T-cell (primary cell): Measurements from ENCODE around the gene TPP2. TPM values are rescaled to one million over a fixed set of nuclear protein-coding genes. Genes with fewer than 3 reads are reported as not detected.
A peak's percentile ranks its signal among the peaks of the same experiment; 100 is the strongest.

ENCODE experiments used
- ATAC-seq, 4 experiments: fragments of 200-7000 bp in 3 of 4; fragments of 150-1000 bp in 1 of 4; cut with Tn5 transposase; replicated peaks in 1 of 4; 1 replicate in 3 of 4; 2 replicates in 1 of 4; pipeline ENCODE4 v1.10.0; 2021; ENCODE audit warnings: moderate library complexity in 3 of 4, mild to moderate bottlenecking in 2 of 4, moderate number of reproducible peaks in 1 of 4
- CTCF ChIA-PET, 2 donors: fragments of 300-600 bp; sonication (Branson Sonifier 250); formaldehyde crosslinking; loops; one replicate each; lab custom pipeline; 2022; ENCODE audit warnings: antibody characterized with exemption in 2 of 2; lab: Charles Lee
- POLR2A ChIA-PET, 2 donors: fragments of 300-600 bp; sonication (Branson Sonifier 250); formaldehyde crosslinking; loops; one replicate each; lab custom pipeline; 2022; ENCODE audit warnings: antibody characterized with exemption in 2 of 2; lab: Charles Lee
- DNase-seq, 35 experiments: peaks; one replicate each; pipeline versions ENCODE4 v3.0.0 to v3.0.0-alpha.2; 2013 to 2023
- H3K27ac ChIP-seq: one replicate; pipeline ENCODE4 v1.5.1; 2013; ENCODE audit warnings: low read length
- H3K27me3 ChIP-seq, 2 experiments: replicated peaks in 1 of 2; 1 replicate in 1 of 2; 2 replicates in 1 of 2; pipeline versions ENCODE4 v1.6.1 to v1.7.0; 2013; ENCODE audit warnings: low read length in 1 of 2, mixed read lengths in 1 of 2; ENCODE audit not compliant: control insufficient read depth in 2 of 2, insufficient read depth in 2 of 2; ENCODE audit errors: extremely low read depth in 1 of 2
- H3K36me3 ChIP-seq, 2 donors: 1 replicate in 1 of 2; 2 replicates in 1 of 2; pipeline versions ENCODE4 v1.6.1 to v1.7.0; 2013; ENCODE audit warnings: low read length in 1 of 2; ENCODE audit not compliant: control insufficient read depth in 2 of 2, insufficient read depth in 1 of 2; ENCODE audit errors: extremely low read depth in 1 of 2
- H3K4me1 ChIP-seq, 2 experiments: 1 replicate in 1 of 2; 2 replicates in 1 of 2; pipeline versions ENCODE4 v1.6.1 to v1.7.0; 2013; ENCODE audit warnings: low read length in 2 of 2, mixed read lengths in 1 of 2; ENCODE audit not compliant: insufficient read depth in 2 of 2, control insufficient read depth in 1 of 2; ENCODE audit errors: extremely low read depth in 1 of 2
- H3K4me3 ChIP-seq, 2 donors: 1 replicate in 1 of 2; 2 replicates in 1 of 2; pipeline versions ENCODE4 v1.5.1 to v1.7.0; 2013; ENCODE audit warnings: mild to moderate bottlenecking in 2 of 2, low read length in 1 of 2, moderate library complexity in 1 of 2; ENCODE audit not compliant: control insufficient read depth in 1 of 2; ENCODE audit errors: extremely low read depth in 1 of 2
- H3K9me3 ChIP-seq: 2 replicates; pipeline ENCODE4 v1.7.0; 2013
- H3K27ac Mint-ChIP-seq, 2 donors: one replicate each; pipeline ENCODE4 v1.8.0; 2020 to 2021; ENCODE audit warnings: mild to moderate bottlenecking in 2 of 2, mixed read lengths in 2 of 2
- H3K27me3 Mint-ChIP-seq, 2 donors: one replicate each; pipeline ENCODE4 v1.8.0; 2021 to 2022; ENCODE audit warnings: mixed read lengths in 2 of 2
- H3K36me3 Mint-ChIP-seq: one replicate; pipeline ENCODE4 v1.8.0; 2021; ENCODE audit warnings: mixed read lengths
- H3K4me1 Mint-ChIP-seq, 3 donors: one replicate each; pipeline ENCODE4 v1.8.0; 2020 to 2022; ENCODE audit warnings: mixed read lengths in 3 of 3, mild to moderate bottlenecking in 1 of 3
- H3K4me3 Mint-ChIP-seq, 3 donors: one replicate each; pipeline ENCODE4 v1.8.0; 2020 to 2022; ENCODE audit warnings: mild to moderate bottlenecking in 3 of 3, mixed read lengths in 3 of 3, moderate library complexity in 3 of 3
- H3K9me3 Mint-ChIP-seq, 3 donors: one replicate each; pipeline ENCODE4 v1.8.0; 2020 to 2022; ENCODE audit warnings: mixed read lengths in 3 of 3
- WGBS: methylation state at CpG from one replicate; pipeline ENCODE4 v1.1.5; 2013; ENCODE audit warnings: missing lambda C conversion rate; ENCODE audit not compliant: insufficient coverage; 5-methylcytosine and 5-hydroxymethylcytosine counted together
- total RNA-seq, 35 experiments: library from RNA in 6 of 35; stranded (reverse) in 6 of 35; fragments of 120-200 nt in 1 of 35; gene quantifications; one replicate each; pipeline versions ENCODE4 v1.2.1 to v1.2.4 and lab custom pipeline; 2013 to 2026

The TPP2 gene
- total RNA-seq, 5 donors from 2014 or later (not counting 1 experiment from before 2014, with no cell fraction given), result 111 to 135 (median 115) TPM

GRCh38 chr13:102571075-102571474 is 25.7 kb upstream of the TPP2 start:
- Mint-ChIP-seq H3K9me3 (no peaks in the 10 kb centered on the region), H3K36me3 (no peaks in the 10 kb centered on the region), H3K27me3 (peaks cover 17 to 18% of the 10 kb centered on the region in 2 donors), H3K4me3 (no peak overlapping the region), H3K4me1 (no peaks in the 10 kb centered on the region), H3K27ac (no peak overlapping the region)
- ChIA-PET CTCF (interaction anchor here (0.7 to 1.6 kb wide), 3 partner anchors 9 to 300 kb away, joined by 3 to 8 read pairs (median 6); no protein-coding TSS in a partner anchor), POLR2A (no interaction called here)
- 73% methylated on average over 4 of the region's 4 CpGs for WGBS
- H3K9me3 ChIP-seq, result no peaks in the 10 kb centered on the region
- H3K4me3 ChIP-seq, result no peak overlapping the region
- ATAC-seq, result no peak
- no peaks in the 10 kb centered on the region for H3K4me1 ChIP-seq
- no peak for DNase-seq
- H3K27ac ChIP-seq, result no peak overlapping the region
- H3K27me3 ChIP-seq, result peaks cover 3% of the 10 kb centered on the region in 2 experiments
- no peaks in the 10 kb centered on the region for H3K36me3 ChIP-seq

DNA sequence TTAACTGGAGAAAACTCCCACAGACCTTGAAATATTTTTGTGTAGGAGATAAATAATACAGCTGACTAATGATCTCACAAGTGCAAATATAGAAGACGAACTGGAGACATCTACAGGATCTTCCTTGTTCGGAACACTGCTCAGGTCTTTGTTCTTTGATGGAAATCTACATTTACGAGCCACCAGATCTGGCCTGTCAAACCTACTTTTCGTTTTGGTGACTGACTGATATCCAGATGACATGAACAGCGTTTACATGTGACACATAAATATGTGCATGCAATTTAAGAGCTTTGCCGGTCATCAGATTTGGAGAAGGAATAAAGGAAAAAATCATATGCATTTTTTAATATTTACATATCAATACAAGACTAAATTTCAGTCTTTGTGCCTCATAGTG is 24.5 kb upstream of the TPP2 start:
- no peaks in the 10 kb centered on the region for H3K36me3 ChIP-seq
- H3K4me1 ChIP-seq, result no peaks in the 10 kb centered on the region
- H3K9me3 ChIP-seq, result no peaks in the 10 kb centered on the region
- no peak overlapping the region for H3K27ac ChIP-seq
- Mint-ChIP-seq H3K4me3 (no peak overlapping the region), H3K9me3 (no peaks in the 10 kb centered on the region), H3K4me1 (no peaks in the 10 kb centered on the region), H3K27me3 (peaks cover 10 to 11% of the 10 kb centered on the region in 2 donors), H3K36me3 (no peaks in the 10 kb centered on the region), H3K27ac (no peak overlapping the region)
- peaks cover 3 to 8% of the 10 kb centered on the region in 2 experiments for H3K27me3 ChIP-seq
- no peak for ATAC-seq
- CTCF ChIA-PET, result interaction anchor here in 1 of 2 donors (0.6 to 1.6 kb wide), 4 partner anchors 10 to 1999 kb away, joined by 3 to 6 read pairs (median 4); no protein-coding TSS in a partner anchor
- WGBS, result 69% methylated on average over 2 of the region's 6 CpGs
- POLR2A ChIA-PET, result no interaction called here
- no peak for DNase-seq
- no peak overlapping the region for H3K4me3 ChIP-seq

DNA sequence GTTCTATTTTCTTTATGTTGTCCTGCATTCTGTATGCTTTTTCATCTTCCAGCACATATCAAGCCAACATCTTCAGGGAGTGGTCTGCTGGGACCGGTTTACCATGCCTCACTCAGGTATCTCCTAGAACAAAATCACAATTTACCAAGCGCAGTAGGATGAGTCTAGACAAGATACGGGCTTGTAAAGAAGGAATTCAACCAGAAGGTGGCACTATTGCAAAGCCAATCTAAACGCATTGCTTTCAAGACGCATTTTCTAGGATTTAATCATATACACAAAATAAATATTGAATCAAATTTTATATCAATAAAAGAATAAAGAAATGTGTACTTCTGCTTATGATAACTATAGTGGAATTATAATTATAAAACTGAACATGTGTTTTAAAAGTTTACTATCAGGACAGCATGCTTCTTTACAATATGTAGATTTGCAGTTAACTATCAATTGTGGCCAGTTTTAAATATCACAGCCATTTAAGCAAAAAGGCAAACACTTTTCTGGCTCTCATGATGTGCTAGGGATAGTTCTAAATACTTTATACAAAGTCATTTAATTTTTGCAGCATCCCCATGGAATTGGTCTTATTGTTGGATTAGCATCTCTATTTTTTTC is 16.1 kb upstream of the TPP2 start:
- DNase-seq, result peak in 16 of 35 experiments; percentile 9 to 83 (median 28)
- POLR2A ChIA-PET, result no interaction called here

GRCh38 chr13:102582256-102582655 is 14.5 kb upstream of the TPP2 start:
- peaks cover 0 to 5% of the 10 kb centered on the region in 2 experiments for H3K4me1 ChIP-seq
- no peaks in the 10 kb centered on the region for H3K36me3 Mint-ChIP-seq
- H3K9me3 ChIP-seq, result no peaks in the 10 kb centered on the region
- H3K4me3 ChIP-seq, result no peak overlapping the region
- no peaks in the 10 kb centered on the region for H3K9me3 Mint-ChIP-seq
- ChIA-PET CTCF (interaction anchor here (0.6 to 1.7 kb wide), 18 partner anchors 9 to 272 kb away, joined by 3 to 12 read pairs (median 4); partner anchors contain the start of gene ERCC5 (in 1 of the 2)), POLR2A (interaction anchor here (0.6 to 0.9 kb wide), 2 partner anchors 42 to 268 kb away, joined by 3 read pairs; no protein-coding TSS in a partner anchor)
- peaks cover 5 to 7% of the 10 kb centered on the region in 2 donors for H3K27me3 Mint-ChIP-seq
- H3K36me3 ChIP-seq, result no peaks in the 10 kb centered on the region
- H3K4me3 Mint-ChIP-seq, result no peak overlapping the region
- peak overlapping the region; percentile 55 to 75 for H3K27ac Mint-ChIP-seq
- H3K27me3 ChIP-seq, result peaks cover 0 to 7% of the 10 kb centered on the region in 2 experiments
- H3K27ac ChIP-seq, result no peak overlapping the region
- peaks cover 11 to 15% (median 15%) of the 10 kb centered on the region in 3 donors for H3K4me1 Mint-ChIP-seq
- ATAC-seq, result peak in 3 of 4 experiments; percentile 53 to 71 (median 58)
- peak in 1 of 35 experiments; percentile 17 for DNase-seq

More for the DNA sequence above, 16.1 kb upstream of the TPP2 start:
- Histone ChIP-seq H3K27me3 (peaks cover 0 to 12% of the 10 kb centered on the region in 2 experiments), H3K9me3 (no peaks in the 10 kb centered on the region), H3K4me3 (no peak overlapping the region), H3K4me1 (peaks cover 0 to 5% of the 10 kb centered on the region in 2 experiments), H3K36me3 (no peaks in the 10 kb centered on the region), H3K27ac (no peak overlapping the region)
- no peaks in the 10 kb centered on the region for H3K36me3 Mint-ChIP-seq
- peaks cover 11 to 15% (median 15%) of the 10 kb centered on the region in 3 donors for H3K4me1 Mint-ChIP-seq
- no peak overlapping the region for H3K27ac Mint-ChIP-seq
- no peak overlapping the region for H3K4me3 Mint-ChIP-seq
- H3K9me3 Mint-ChIP-seq, result no peaks in the 10 kb centered on the region
- CTCF ChIA-PET, result interaction anchor here (0.6 to 1.7 kb wide), 16 partner anchors 10 to 1888 kb away, joined by 3 to 12 read pairs (median 6); no protein-coding TSS in a partner anchor
- ATAC-seq, result peak; percentile 60 to 81 (median 71)
- peaks cover 5 to 7% of the 10 kb centered on the region in 2 donors for H3K27me3 Mint-ChIP-seq
- WGBS, result no CpG with 5 or more reads among the region's 5 CpGs

DNA sequence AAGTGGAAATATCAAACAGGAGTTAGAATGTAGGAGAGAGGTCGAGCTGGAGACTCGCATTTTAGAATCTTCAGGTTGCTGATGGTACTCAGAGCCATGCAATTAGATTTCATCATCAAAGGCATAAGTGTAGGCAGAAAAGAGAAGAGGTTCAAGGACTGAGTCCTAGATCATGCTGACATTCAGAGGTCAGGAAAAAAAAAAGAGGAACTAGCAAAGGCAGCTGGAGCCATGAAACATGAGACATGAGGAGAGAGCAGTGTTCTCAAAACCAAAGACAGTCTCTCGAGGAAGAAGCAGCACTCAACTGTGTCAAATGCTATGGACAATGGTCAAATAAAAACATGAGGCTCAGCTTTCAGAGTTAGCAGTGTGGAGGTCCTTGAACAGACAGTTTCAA is 12.4 kb upstream of the TPP2 start:
- peaks cover 0 to 4% of the 10 kb centered on the region in 2 experiments for H3K27me3 ChIP-seq
- Mint-ChIP-seq H3K27ac (no peak overlapping the region), H3K36me3 (no peaks in the 10 kb centered on the region), H3K4me1 (peaks cover 13 to 17% (median 15%) of the 10 kb centered on the region in 3 donors), H3K9me3 (no peaks in the 10 kb centered on the region), H3K4me3 (no peak overlapping the region), H3K27me3 (peaks cover 5 to 7% of the 10 kb centered on the region in 2 donors)
- H3K36me3 ChIP-seq, result no peaks in the 10 kb centered on the region
- ChIA-PET POLR2A (no interaction called here), CTCF (interaction anchor here in 1 of 2 donors (1.2 kb wide), 1 partner anchor 9 kb away, joined by 3 read pairs; no protein-coding TSS in a partner anchor)
- no peak for ATAC-seq
- DNase-seq, result no peak
- no peaks in the 10 kb centered on the region for H3K9me3 ChIP-seq
- no peak overlapping the region for H3K4me3 ChIP-seq
- peaks cover 0 to 5% of the 10 kb centered on the region in 2 experiments for H3K4me1 ChIP-seq
- 32% methylated on average over 3 of the region's 3 CpGs for WGBS
- no peak overlapping the region for H3K27ac ChIP-seq

DNA sequence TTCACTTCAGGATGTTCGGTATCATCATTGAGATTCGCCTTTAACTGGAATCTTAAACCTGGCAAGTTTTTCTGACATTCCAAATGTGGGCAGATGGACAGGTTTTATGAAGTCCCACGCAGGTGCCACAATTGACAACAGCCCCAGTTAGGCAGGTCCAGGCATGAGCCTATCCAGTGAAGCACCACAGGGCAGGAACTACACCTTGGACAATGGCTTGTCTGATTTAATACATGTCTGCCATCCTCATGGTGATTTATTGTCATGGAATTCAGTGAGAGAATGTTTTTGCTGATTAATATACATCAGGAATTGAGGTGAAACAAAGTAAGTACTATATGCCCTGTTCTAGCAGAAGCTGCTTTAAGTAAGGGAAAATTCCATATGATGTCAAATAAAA is 10.2 kb upstream of the TPP2 start:
- H3K9me3 ChIP-seq, result no peaks in the 10 kb centered on the region
- H3K27me3 ChIP-seq, result no peaks in the 10 kb centered on the region
- 94% methylated on average over 3 of the region's 3 CpGs for WGBS
- peaks cover 0 to 4% of the 10 kb centered on the region in 2 donors for H3K27me3 Mint-ChIP-seq
- POLR2A ChIA-PET, result interaction anchor here (0.5 to 0.6 kb wide), 2 partner anchors 41 to 283 kb away, joined by 3 to 4 read pairs; no protein-coding TSS in a partner anchor
- no peak overlapping the region for H3K4me3 Mint-ChIP-seq
- peaks cover 15 to 17% (median 17%) of the 10 kb centered on the region in 3 donors for H3K4me1 Mint-ChIP-seq
- ATAC-seq (no peak), DNase-seq (no peak)
- CTCF ChIA-PET, result interaction anchor here in 1 of 2 donors (1.2 kb wide), 1 partner anchor 27 kb away, joined by 3 read pairs; no protein-coding TSS in a partner anchor
- no peak overlapping the region for H3K27ac Mint-ChIP-seq
- peaks cover 0 to 5% of the 10 kb centered on the region in 2 experiments for H3K4me1 ChIP-seq
- H3K27ac ChIP-seq, result no peak overlapping the region
- no peaks in the 10 kb centered on the region for H3K9me3 Mint-ChIP-seq
- no peak overlapping the region for H3K4me3 ChIP-seq
- no peaks in the 10 kb centered on the region for H3K36me3 ChIP-seq
- no peaks in the 10 kb centered on the region for H3K36me3 Mint-ChIP-seq
